Liver (tissue), 9 donors: Measurements from ENCODE around the gene HIPK2. TPM values are rescaled to one million over a fixed set of nuclear protein-coding genes. Genes with fewer than 3 reads are reported as not detected.

Experiments used
- DNase-seq: peaks from one replicate; pipeline ENCODE4 v3.0.0-alpha.2; 2017; ENCODE audit warnings: low spot score
- H3K27ac ChIP-seq, 2 donors: one replicate each; pipeline ENCODE4 v1.7.0; 2013; ENCODE audit warnings: inconsistent platforms in 2 of 2, low read length in 2 of 2, control low read depth in 1 of 2, low read depth in 1 of 2, mild to moderate bottlenecking in 1 of 2
- H3K27me3 ChIP-seq, 4 donors: one replicate each; pipeline versions ENCODE4 v1.6.1 to v1.7.0; 2013; ENCODE audit warnings: low read length in 3 of 4, inconsistent platforms in 1 of 4, mild to moderate bottlenecking in 1 of 4, moderate library complexity in 1 of 4; ENCODE audit not compliant: control insufficient read depth in 4 of 4, insufficient read depth in 4 of 4
- H3K36me3 ChIP-seq, 4 donors: one replicate each; pipeline versions ENCODE4 v1.6.1 to v1.7.0; 2013; ENCODE audit warnings: low read length in 3 of 4, mild to moderate bottlenecking in 3 of 4, low read depth in 1 of 4, moderate library complexity in 1 of 4; ENCODE audit not compliant: control insufficient read depth in 4 of 4, insufficient read depth in 3 of 4
- H3K4me1 ChIP-seq, 4 donors: one replicate each; pipeline versions ENCODE4 v1.6.1 to v1.7.0; 2013; ENCODE audit warnings: low read length in 3 of 4, mild to moderate bottlenecking in 3 of 4, moderate library complexity in 1 of 4; ENCODE audit not compliant: control insufficient read depth in 4 of 4, insufficient read depth in 4 of 4
- H3K4me3 ChIP-seq, 3 donors: one replicate each; pipeline versions ENCODE4 v1.6.1 to v1.7.0; 2013; ENCODE audit warnings: low read length in 3 of 3, control low read depth in 1 of 3, low read depth in 1 of 3, mild to moderate bottlenecking in 1 of 3
- H3K9ac ChIP-seq, 2 donors: one replicate each; pipeline ENCODE4 v1.7.0; 2013; ENCODE audit warnings: low read length in 2 of 2, mild to moderate bottlenecking in 2 of 2, moderate library complexity in 2 of 2, control low read depth in 1 of 2, low read depth in 1 of 2
- H3K9me3 ChIP-seq, 4 donors: one replicate each; pipeline versions ENCODE4 v1.6.1 to v1.7.0; 2013; ENCODE audit warnings: low read length in 3 of 4; ENCODE audit not compliant: control insufficient read depth in 4 of 4
- EGR1 ChIP-seq, 2 donors: IDR thresholded peaks; 2 replicates each; pipeline ENCODE4 v1.6.1; 2016 to 2018; ENCODE audit warnings: antibody characterized with exemption in 2 of 2, low read depth in 2 of 2
- FOXA1 ChIP-seq: IDR thresholded peaks from 2 replicates; pipeline ENCODE4 v1.6.1; 2016; ENCODE audit warnings: antibody characterized with exemption
- FOXA2 ChIP-seq: IDR thresholded peaks from 2 replicates; pipeline ENCODE4 v1.6.1; 2016; ENCODE audit warnings: antibody characterized with exemption
- GABPA ChIP-seq, 2 donors: IDR thresholded peaks in 1 of 2; conservative IDR thresholded peaks in 1 of 2; 2 replicates each; pipeline ENCODE4 v1.6.1; 2016; ENCODE audit warnings: antibody characterized with exemption in 2 of 2, mild to moderate bottlenecking in 1 of 2, moderate library complexity in 1 of 2
- HNF4A ChIP-seq, 2 donors: conservative IDR thresholded peaks; 2 replicates each; pipeline ENCODE4 v1.6.1; 2016; ENCODE audit warnings: antibody characterized with exemption in 2 of 2, mild to moderate bottlenecking in 2 of 2
- HNF4G ChIP-seq: IDR thresholded peaks from 2 replicates; pipeline ENCODE4 v1.6.1; 2016; ENCODE audit warnings: antibody characterized with exemption
- JUND ChIP-seq, 2 donors: IDR thresholded peaks; 2 replicates each; pipeline ENCODE4 v1.6.1; 2016; ENCODE audit warnings: antibody characterized with exemption in 2 of 2
- NR2F2 ChIP-seq: IDR thresholded peaks from 2 replicates; pipeline ENCODE4 v1.6.1; 2016; ENCODE audit warnings: antibody characterized with exemption
- RAD21 ChIP-seq, 2 donors: IDR thresholded peaks; 2 replicates each; pipeline ENCODE4 v1.6.1; 2016; ENCODE audit warnings: antibody characterized with exemption in 2 of 2, mild to moderate bottlenecking in 2 of 2
- RXRA ChIP-seq, 2 donors: IDR thresholded peaks; 2 replicates each; pipeline ENCODE4 v1.6.1; 2017 to 2018; ENCODE audit warnings: antibody characterized with exemption in 2 of 2, mild to moderate bottlenecking in 1 of 2
- SP1 ChIP-seq: IDR thresholded peaks from 2 replicates; pipeline ENCODE4 v1.6.1; 2018; ENCODE audit warnings: antibody characterized with exemption, mild to moderate bottlenecking
- TAF1 ChIP-seq: conservative IDR thresholded peaks from 2 replicates; pipeline ENCODE4 v1.6.1; 2016; ENCODE audit warnings: antibody characterized with exemption, mild to moderate bottlenecking
- YY1 ChIP-seq: IDR thresholded peaks from 2 replicates; pipeline ENCODE4 v1.6.1; 2016; ENCODE audit warnings: antibody characterized with exemption, mild to moderate bottlenecking
- WGBS: extraction: QIAGEN DNeasy Blood & Tissue Kit; methylation state at CpG from one replicate; pipeline ENCODE4 v1.1.7; 2013; 5-methylcytosine and 5-hydroxymethylcytosine counted together
- polyA plus RNA-seq, 2 donors: library from polyadenylated mRNA; stranded (reverse) in 1 of 2; unstranded in 1 of 2; fragments of 200-250 nt in 1 of 2; fragments of >200 nt in 1 of 2; fragmentation: Nextera tagmentation in 1 of 2; extraction: Ambion mirVana in 1 of 2; gene quantifications; one replicate each; pipeline versions ENCODE4 v1.2.1 to v1.2.3, GENCODE V29; 2013 to 2015
- total RNA-seq, 2 donors: library from RNA; depleted of rRNA; stranded (reverse); fragments of >200 nt; gene quantifications; one replicate each; pipeline ENCODE4 v1.2.3, GENCODE V29; 2014
- TF ChIP-seq, protein P1 (sequence below): IDR thresholded peaks from 2 replicates; pipeline ENCODE4 v1.6.1; 2016; ENCODE audit warnings: antibody characterized with exemption
- TF ChIP-seq, protein P2 (sequence below): IDR thresholded peaks from 2 replicates; pipeline ENCODE4 v1.6.1; 2016; ENCODE audit warnings: antibody characterized with exemption
- TF ChIP-seq, protein P3 (sequence below): fragments of 150-350 bp; IDR thresholded peaks from 2 replicates; pipeline ENCODE4 v1.5.1; 2017; ENCODE audit warnings: improper control_type of control experiment, low read depth, low read length; ENCODE audit not compliant: missing input control
- TF ChIP-seq, protein P4 (sequence below): IDR thresholded peaks from 2 replicates; pipeline ENCODE4 v1.6.1; 2016; ENCODE audit warnings: antibody characterized with exemption, mild to moderate bottlenecking
- donor health status: healthy.
- donor health status: healthy.
- donor health status: healthy.
- donor health status: healthy.
- donor health status: healthy.

Gene HIPK2
- total and polyA plus RNA-seq, 4 donors: 13.1 to 48.8 (median 16.6) TPM

DNA sequence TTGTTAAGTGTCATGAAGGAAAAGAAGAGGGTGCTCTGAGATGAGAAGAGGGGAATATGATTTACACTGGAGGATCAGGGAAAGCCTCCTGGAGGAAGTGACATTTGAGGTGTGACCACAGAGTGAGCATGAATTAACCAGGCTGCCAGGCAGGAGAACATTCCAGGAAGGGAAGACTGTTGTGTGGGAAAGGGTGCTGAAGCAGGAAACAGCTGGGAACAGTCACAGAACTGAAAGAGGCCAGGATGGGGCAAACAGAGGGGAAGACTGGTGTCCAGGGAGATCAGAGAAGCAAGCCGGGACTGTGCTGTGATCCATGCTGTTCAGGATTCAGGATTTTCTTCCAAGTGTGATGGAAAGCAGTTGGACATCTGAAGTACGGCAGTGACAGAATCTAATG is 14.9 kb downstream of the HIPK2 start:
- H3K27ac ChIP-seq: peak overlapping the region in 1 of 2 donors; percentile 4

DNA sequence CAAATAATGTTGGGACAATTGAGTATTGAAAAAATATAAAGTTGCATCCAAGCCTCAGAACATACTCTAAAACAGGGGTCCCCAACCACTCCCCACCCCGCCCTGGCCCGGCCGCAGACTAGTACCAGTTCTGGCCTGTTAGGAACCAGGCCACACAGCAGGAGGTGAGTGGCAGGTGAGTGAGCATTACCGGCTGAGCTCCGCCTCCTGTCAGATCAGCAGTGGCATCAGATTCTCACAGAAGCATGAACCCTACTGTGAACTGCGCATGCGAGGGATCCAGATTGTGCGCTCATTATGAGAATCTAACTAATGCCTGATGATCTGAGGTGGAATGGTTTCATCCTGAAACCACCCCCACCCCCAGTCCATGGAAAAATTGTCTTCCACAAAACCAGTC is 19.4 kb downstream of the HIPK2 start:
- peak overlapping the region; percentile 65 to 78 for H3K27ac ChIP-seq
- TF ChIP-seq RXRA (IDR thresholded peaks at IDR 0.05) (peak in 1 of 2 donors; percentile 66), TAF1 (peak; percentile 13), NR2F2 (no peak), HNF4A (conservative IDR thresholded peaks at IDR 0.05) (no peak), FOXA2 (no peak), YY1 (peak; percentile 52), SP1 (peak; percentile 19), RAD21 (IDR thresholded peaks at IDR 0.05) (peak in 1 of 2 donors; percentile 51), JUND (IDR thresholded peaks at IDR 0.05) (no peak)
- TF ChIP-seq, protein P1, sequence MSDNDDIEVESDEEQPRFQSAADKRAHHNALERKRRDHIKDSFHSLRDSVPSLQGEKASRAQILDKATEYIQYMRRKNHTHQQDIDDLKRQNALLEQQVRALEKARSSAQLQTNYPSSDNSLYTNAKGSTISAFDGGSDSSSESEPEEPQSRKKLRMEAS: peak; percentile 19
- TF ChIP-seq, protein P2, sequence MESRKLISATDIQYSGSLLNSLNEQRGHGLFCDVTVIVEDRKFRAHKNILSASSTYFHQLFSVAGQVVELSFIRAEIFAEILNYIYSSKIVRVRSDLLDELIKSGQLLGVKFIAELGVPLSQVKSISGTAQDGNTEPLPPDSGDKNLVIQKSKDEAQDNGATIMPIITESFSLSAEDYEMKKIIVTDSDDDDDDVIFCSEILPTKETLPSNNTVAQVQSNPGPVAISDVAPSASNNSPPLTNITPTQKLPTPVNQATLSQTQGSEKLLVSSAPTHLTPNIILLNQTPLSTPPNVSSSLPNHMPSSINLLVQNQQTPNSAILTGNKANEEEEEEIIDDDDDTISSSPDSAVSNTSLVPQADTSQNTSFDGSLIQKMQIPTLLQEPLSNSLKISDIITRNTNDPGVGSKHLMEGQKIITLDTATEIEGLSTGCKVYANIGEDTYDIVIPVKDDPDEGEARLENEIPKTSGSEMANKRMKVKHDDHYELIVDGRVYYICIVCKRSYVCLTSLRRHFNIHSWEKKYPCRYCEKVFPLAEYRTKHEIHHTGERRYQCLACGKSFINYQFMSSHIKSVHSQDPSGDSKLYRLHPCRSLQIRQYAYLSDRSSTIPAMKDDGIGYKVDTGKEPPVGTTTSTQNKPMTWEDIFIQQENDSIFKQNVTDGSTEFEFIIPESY: peak; percentile 5
- DNase-seq: no peak
- H3K4me1 ChIP-seq: peaks cover 6 to 59% (median 31%) of the 10 kb centered on the region in 4 donors
- no peaks in the 10 kb centered on the region for H3K36me3 ChIP-seq
- no peak overlapping the region for H3K4me3 ChIP-seq
- H3K9me3 ChIP-seq: no peaks in the 10 kb centered on the region
- peak overlapping the region in 1 of 2 donors; percentile 30 for H3K9ac ChIP-seq
- H3K27me3 ChIP-seq: no peaks in the 10 kb centered on the region
- 35% methylated on average over 8 of the region's 8 CpGs for WGBS

More for the DNA sequence above, 14.9 kb downstream of the HIPK2 start:
- no peak for TF ChIP-seq FOXA1
- TF ChIP-seq, protein P1: no peak
- peak; percentile 31 for TF ChIP-seq NR2F2
- TF ChIP-seq, protein P3, sequence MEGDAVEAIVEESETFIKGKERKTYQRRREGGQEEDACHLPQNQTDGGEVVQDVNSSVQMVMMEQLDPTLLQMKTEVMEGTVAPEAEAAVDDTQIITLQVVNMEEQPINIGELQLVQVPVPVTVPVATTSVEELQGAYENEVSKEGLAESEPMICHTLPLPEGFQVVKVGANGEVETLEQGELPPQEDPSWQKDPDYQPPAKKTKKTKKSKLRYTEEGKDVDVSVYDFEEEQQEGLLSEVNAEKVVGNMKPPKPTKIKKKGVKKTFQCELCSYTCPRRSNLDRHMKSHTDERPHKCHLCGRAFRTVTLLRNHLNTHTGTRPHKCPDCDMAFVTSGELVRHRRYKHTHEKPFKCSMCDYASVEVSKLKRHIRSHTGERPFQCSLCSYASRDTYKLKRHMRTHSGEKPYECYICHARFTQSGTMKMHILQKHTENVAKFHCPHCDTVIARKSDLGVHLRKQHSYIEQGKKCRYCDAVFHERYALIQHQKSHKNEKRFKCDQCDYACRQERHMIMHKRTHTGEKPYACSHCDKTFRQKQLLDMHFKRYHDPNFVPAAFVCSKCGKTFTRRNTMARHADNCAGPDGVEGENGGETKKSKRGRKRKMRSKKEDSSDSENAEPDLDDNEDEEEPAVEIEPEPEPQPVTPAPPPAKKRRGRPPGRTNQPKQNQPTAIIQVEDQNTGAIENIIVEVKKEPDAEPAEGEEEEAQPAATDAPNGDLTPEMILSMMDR: no peak
- TF ChIP-seq GABPA (IDR thresholded peaks at IDR 0.05 in 1 of 2, conservative IDR thresholded peaks at IDR 0.05 in 1 of 2): no peak
- TF ChIP-seq JUND (IDR thresholded peaks at IDR 0.05): no peak
- peaks cover 0 to 41% (median 14%) of the 10 kb centered on the region in 4 donors for H3K4me1 ChIP-seq
- no peak for DNase-seq
- no peak overlapping the region for H3K9ac ChIP-seq
- no peak overlapping the region for H3K4me3 ChIP-seq
- H3K36me3 ChIP-seq: no peaks in the 10 kb centered on the region
- H3K9me3 ChIP-seq: no peaks in the 10 kb centered on the region
- 84% methylated on average over 2 of the region's 2 CpGs for WGBS
- H3K27me3 ChIP-seq: no peaks in the 10 kb centered on the region

DNA sequence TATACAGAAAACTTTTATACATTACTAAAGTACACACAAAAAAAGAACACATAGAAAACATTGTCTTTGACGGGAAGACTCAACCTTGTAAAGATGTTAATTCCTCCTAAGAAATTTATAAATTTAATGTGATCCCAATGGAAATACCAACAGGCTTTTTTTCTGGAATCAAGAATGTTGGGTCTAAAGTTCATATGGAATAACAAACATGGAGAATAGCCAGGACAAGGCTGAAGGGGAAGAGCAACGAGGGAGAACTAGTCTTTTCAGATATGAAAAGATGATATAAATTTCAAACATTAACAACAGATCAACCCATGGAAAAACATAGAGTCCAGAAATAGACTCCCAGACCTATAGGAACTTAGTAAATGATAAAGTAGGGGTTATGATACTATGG is 19.8 kb downstream of the HIPK2 start:
- peak overlapping the region; percentile 65 to 78 for H3K27ac ChIP-seq
- peaks cover 9 to 60% (median 34%) of the 10 kb centered on the region in 4 donors for H3K4me1 ChIP-seq
- no peak overlapping the region for H3K4me3 ChIP-seq
- 31% methylated on average over 2 of the region's 2 CpGs for WGBS
- no peaks in the 10 kb centered on the region for H3K27me3 ChIP-seq
- H3K9ac ChIP-seq: peak overlapping the region in 1 of 2 donors; percentile 24
- DNase-seq: no peak
- H3K9me3 ChIP-seq: no peaks in the 10 kb centered on the region
- H3K36me3 ChIP-seq: no peaks in the 10 kb centered on the region
- TF ChIP-seq GABPA (IDR thresholded peaks at IDR 0.05 in 1 of 2, conservative IDR thresholded peaks at IDR 0.05 in 1 of 2) (no peak), JUND (IDR thresholded peaks at IDR 0.05) (peak; percentile 58 to 61), EGR1 (IDR thresholded peaks at IDR 0.05; ENCODE audit: low read depth in 2 of 2) (peak in 1 of 2 donors; percentile 82), FOXA2 (peak; percentile 31), TAF1 (peak; percentile 10), HNF4G (peak; percentile 78), FOXA1 (peak; percentile 47), HNF4A (conservative IDR thresholded peaks at IDR 0.05) (peak; percentile 91 to 92), SP1 (peak; percentile 77), RAD21 (IDR thresholded peaks at IDR 0.05) (no peak)
- TF ChIP-seq, protein P4, sequence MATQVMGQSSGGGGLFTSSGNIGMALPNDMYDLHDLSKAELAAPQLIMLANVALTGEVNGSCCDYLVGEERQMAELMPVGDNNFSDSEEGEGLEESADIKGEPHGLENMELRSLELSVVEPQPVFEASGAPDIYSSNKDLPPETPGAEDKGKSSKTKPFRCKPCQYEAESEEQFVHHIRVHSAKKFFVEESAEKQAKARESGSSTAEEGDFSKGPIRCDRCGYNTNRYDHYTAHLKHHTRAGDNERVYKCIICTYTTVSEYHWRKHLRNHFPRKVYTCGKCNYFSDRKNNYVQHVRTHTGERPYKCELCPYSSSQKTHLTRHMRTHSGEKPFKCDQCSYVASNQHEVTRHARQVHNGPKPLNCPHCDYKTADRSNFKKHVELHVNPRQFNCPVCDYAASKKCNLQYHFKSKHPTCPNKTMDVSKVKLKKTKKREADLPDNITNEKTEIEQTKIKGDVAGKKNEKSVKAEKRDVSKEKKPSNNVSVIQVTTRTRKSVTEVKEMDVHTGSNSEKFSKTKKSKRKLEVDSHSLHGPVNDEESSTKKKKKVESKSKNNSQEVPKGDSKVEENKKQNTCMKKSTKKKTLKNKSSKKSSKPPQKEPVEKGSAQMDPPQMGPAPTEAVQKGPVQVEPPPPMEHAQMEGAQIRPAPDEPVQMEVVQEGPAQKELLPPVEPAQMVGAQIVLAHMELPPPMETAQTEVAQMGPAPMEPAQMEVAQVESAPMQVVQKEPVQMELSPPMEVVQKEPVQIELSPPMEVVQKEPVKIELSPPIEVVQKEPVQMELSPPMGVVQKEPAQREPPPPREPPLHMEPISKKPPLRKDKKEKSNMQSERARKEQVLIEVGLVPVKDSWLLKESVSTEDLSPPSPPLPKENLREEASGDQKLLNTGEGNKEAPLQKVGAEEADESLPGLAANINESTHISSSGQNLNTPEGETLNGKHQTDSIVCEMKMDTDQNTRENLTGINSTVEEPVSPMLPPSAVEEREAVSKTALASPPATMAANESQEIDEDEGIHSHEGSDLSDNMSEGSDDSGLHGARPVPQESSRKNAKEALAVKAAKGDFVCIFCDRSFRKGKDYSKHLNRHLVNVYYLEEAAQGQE: peak; percentile 36
- TF ChIP-seq, protein P3: no peak
